SU-DHL-6 (cell line): ENCODE data around the gene EXOC2.

Experiments used
- CTCF ChIP-seq: fragments of 200-600 bp; sonication (generic); IDR thresholded peaks from one replicate; pipeline ENCODE4 v1.5.1; 2017; ENCODE audit warnings: antibody characterized with exemption, mild to moderate bottlenecking, low read length, moderate library complexity; ENCODE audit not compliant: insufficient read depth, poor library complexity, severe bottlenecking
- EZH2phosphoT487 ChIP-seq: fragments of 200-600 bp; sonication (generic), shearing (Covaris generic); conservative IDR thresholded peaks from 2 replicates; pipeline ENCODE4 v1.6.1; 2018; ENCODE audit warnings: mild to moderate bottlenecking, antibody characterized with exemption, low read length, moderate library complexity, mixed read lengths

- TF ChIP-seq CTCF (no peak), EZH2phosphoT487 (no peak)
Measured at GRCh38 chr6:678520-678919, 14.4 kb downstream of the EXOC2 start.
